ENCODE results near the gene SEC24A.

DNA sequence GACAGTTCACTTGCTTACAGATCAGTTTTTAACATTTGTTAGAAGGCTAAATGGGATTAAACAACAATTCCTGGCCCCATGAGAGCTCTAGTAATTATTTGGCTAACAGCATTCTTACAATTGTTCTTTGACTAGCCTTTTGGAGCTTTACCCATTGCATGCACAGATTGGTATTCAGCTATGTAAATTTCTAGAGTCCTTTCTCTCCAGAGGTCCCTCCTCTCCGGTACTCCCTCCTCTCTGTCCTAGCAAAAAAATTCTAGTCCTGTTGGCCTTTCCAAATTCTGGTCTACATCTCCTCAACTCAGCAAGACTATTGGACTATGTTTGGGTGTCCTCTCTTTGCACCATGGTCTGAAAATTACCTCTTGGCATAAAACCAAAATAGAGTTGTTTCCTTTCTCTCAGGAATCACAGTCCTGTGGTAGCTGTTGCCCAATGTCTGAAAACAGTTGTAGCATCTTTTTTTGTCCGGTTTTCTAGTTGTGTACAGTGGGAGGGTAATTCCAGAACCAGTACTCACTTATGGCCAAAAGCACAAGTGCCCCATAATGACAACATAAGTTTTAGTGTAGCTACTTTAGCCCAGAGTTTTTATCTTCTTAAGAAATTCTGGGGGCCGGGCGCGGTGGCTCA lies 34.0 kb upstream of the SEC24A start:
- TF ChIP-seq, protein P1, sequence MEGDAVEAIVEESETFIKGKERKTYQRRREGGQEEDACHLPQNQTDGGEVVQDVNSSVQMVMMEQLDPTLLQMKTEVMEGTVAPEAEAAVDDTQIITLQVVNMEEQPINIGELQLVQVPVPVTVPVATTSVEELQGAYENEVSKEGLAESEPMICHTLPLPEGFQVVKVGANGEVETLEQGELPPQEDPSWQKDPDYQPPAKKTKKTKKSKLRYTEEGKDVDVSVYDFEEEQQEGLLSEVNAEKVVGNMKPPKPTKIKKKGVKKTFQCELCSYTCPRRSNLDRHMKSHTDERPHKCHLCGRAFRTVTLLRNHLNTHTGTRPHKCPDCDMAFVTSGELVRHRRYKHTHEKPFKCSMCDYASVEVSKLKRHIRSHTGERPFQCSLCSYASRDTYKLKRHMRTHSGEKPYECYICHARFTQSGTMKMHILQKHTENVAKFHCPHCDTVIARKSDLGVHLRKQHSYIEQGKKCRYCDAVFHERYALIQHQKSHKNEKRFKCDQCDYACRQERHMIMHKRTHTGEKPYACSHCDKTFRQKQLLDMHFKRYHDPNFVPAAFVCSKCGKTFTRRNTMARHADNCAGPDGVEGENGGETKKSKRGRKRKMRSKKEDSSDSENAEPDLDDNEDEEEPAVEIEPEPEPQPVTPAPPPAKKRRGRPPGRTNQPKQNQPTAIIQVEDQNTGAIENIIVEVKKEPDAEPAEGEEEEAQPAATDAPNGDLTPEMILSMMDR (conservative IDR thresholded peaks at IDR 0.05; ENCODE audit: low read depth, low read length) = no peak
- no peak for TF ChIP-seq EZH2 (IDR thresholded peaks at IDR 0.05; ENCODE audit: borderline replicate concordance, low read depth, low read length, poor library complexity, severe bottlenecking)

All from A673 (cell line).